ENCODE measurements around the gene ADA.

ADA gene

DNA sequence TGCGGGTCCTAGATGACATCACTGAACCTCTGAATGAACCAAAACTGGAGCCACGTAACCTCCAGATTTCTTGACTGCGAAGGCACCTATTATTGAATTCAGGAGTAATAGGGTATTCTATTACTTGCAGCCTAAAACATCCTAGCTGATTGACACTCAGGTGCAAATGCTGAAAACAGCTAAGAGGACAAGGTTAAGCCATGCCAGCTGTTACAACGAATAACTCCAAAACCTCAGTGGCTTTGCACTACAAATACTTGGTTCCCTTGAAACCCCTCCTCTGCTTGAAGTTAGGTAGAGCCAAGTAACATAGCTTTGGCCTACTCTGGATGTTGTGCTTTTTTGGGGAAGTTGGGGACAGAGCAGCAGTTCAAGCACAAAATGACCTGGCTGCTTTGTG is 42.7 kb upstream of the ADA start:
- H3K4me3 ChIP-seq (replicated peaks; ENCODE audit: low read depth, low read length): no peak overlapping the region
- DNase-seq (ENCODE audit: low read depth): no peak
- TF ChIP-seq, protein P1, sequence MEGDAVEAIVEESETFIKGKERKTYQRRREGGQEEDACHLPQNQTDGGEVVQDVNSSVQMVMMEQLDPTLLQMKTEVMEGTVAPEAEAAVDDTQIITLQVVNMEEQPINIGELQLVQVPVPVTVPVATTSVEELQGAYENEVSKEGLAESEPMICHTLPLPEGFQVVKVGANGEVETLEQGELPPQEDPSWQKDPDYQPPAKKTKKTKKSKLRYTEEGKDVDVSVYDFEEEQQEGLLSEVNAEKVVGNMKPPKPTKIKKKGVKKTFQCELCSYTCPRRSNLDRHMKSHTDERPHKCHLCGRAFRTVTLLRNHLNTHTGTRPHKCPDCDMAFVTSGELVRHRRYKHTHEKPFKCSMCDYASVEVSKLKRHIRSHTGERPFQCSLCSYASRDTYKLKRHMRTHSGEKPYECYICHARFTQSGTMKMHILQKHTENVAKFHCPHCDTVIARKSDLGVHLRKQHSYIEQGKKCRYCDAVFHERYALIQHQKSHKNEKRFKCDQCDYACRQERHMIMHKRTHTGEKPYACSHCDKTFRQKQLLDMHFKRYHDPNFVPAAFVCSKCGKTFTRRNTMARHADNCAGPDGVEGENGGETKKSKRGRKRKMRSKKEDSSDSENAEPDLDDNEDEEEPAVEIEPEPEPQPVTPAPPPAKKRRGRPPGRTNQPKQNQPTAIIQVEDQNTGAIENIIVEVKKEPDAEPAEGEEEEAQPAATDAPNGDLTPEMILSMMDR (IDR thresholded peaks at IDR 0.05; ENCODE audit: low read length, missing control alignments): no peak

DNA sequence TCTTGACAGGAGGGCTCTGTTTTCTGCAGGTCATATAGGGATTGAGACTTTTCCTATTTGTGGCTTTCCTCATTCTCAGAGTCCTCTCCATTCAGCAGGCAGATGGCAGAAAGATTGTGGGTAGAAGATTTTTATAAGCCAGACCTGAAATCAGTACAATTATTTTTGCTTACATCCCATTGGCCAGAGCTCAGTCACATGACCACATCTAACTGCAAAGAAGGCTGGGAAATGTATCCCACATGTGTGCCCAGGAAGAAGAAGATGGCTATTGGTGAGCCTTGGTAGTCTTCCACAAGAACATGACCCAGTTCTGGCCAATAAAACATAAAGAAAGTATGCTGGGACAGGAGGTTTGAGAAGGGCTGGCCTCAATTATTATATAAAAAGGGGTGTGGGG is 42.1 kb upstream of the ADA start:
- TF ChIP-seq, protein P1 (IDR thresholded peaks at IDR 0.05; ENCODE audit: low read length, missing control alignments): no peak
- H3K4me3 ChIP-seq (replicated peaks; ENCODE audit: low read depth, low read length): no peak overlapping the region
- no peak for DNase-seq (ENCODE audit: low read depth)

DNA sequence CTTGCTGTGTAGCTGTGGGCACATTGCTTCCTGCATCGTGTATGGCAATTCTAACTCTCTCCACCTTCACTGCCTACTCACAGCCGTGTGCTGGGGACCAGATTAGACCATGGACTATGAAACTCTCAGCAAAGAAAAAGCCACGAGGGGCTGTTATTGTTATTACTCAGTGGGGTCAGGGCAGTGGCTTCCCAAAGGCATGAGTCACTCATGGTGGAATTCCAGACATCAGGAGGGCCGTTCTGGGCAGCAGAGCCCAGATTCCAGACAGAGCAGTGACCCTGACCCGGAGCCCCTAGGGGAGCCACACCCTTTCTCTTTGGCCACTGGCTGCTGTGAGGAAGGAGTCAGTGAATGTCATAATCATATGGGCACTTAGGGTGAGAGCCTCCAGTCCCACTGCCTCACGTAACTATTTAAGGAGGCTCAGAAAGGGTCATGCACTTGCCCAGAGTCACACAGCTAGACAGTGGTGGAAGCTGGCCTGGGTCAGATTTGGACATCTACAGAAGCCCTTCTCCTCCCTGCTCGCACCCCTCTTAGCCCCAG is 41.5 kb upstream of the ADA start:
- TF ChIP-seq, protein P1 (IDR thresholded peaks at IDR 0.05; ENCODE audit: low read length, missing control alignments): no peak
- no peak overlapping the region for H3K4me3 ChIP-seq (replicated peaks; ENCODE audit: low read depth, low read length)
- DNase-seq (ENCODE audit: low read depth): peak; percentile 92

DNA sequence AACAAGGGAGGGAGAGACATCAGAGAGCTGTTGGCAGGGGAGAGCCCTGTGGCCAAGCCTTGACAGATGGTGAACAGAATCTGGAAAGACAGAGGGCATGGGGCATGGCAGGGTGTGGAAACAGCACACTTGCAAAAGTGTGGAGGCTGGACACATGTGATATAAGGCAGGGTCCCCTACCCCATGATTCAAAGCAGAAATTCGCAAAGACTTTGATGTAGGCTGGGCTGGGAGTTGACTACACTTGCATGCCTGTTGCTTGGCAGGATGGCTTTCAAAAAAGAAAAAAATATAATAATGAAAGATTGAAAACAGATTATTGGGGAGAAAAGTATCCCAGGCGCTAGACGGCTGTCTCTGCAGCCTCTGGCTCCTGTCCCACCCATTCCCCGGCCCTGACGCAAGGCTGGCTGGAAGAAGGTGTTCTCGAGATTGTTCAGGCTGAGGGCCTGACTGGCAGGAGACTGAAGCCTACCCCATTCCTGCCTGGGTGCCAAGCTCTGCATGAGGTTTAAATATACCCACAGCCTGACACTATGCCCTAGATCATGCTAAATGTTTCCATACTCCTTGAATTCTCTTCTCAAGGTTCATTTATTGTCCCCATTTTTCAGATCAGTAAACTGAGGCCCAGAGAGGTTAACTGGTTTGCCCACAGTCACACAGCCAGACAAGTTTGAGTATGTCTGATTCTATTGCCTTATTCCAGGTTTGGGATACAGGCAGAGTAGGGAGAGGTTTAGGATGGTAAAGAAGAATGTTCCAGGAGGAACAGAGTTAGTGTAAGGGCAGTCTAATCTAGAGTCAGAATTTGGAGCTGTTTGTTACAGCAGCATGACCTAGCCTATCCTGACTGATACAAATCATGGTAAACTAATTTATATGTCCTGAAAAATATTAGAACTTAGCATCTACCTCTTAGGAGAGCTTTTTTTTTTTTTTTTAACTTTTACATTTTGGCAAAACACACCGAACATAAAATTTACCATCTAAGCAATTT is 40.2 kb upstream of the ADA start:
- no peak overlapping the region for H3K4me3 ChIP-seq (replicated peaks; ENCODE audit: low read depth, low read length)
- no peak for DNase-seq (ENCODE audit: low read depth)

DNA sequence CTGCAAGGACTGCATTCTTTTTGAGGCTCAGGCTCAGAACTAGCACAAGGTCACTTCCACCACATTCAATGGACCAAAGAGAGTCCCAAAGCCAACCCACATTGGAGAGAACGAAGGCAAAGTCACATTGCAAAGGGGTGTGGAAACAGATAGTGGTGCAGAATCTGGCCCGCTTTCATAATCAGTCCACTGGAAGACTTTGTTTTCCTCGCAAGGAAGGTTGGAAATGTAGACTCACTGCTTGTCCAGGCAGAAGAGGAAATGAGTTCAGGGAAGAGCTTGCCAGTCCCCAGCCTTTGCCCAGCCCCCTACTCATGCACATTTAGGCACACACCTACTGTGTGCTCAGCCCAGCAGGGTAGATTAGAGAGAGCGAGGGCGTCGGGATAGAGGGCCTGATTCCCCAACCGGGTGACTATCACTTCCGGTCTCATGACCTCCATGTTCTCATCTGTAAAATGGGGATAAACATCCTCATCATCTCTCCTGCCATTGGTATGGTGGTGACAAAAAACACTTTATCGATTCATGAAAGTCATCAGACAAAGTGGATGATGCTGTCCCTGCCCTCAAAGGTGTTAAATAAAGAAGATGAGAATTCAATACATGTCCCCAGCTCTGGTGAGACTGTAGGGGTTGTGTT is 39.4 kb upstream of the ADA start:
- TF ChIP-seq, protein P1 (IDR thresholded peaks at IDR 0.05; ENCODE audit: low read length, missing control alignments): no peak
- peak; percentile 37 for DNase-seq (ENCODE audit: low read depth)
- H3K4me3 ChIP-seq (replicated peaks; ENCODE audit: low read depth, low read length): no peak overlapping the region

More for the DNA sequence above, 40.2 kb upstream of the ADA start:
- TF ChIP-seq, protein P1 (IDR thresholded peaks at IDR 0.05; ENCODE audit: low read length, missing control alignments): no peak

DNA sequence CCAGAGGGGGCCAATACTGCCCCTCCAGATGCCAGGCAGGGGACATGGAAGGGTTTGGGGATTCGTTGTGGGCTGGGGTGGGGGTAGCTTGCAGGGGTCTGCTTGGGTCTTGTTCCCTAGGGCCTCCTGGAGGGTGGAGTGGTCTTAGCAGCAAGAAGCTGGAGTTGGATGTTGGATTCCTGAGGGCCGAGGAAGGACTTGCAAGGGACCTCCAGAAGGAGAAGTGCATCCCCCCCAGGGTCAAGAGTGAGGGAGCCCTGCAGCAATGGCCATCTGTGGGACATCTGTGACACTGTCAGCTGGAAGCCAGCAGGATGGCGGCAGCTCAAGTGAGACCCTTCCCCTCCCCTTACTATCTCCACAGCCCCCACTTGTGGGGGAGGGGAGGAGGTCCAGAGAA is 38.3 kb upstream of the ADA start:
- TF ChIP-seq, protein P1 (IDR thresholded peaks at IDR 0.05; ENCODE audit: low read length, missing control alignments): no peak
- no peak overlapping the region for H3K4me3 ChIP-seq (replicated peaks; ENCODE audit: low read depth, low read length)
- DNase-seq (ENCODE audit: low read depth): no peak
